Body of pancreas (tissue), 4 donors: ENCODE measurements around the gene PRKCB. TPM values are rescaled to one million over a fixed set of nuclear protein-coding genes. Genes with fewer than 3 reads are reported as not detected.
A peak's percentile ranks its signal among the peaks of the same experiment; 100 is the strongest.

Source experiments
- ATAC-seq: fragments of 150-250 bp; one replicate; pipeline ENCODE4 v1.9.1; 2016
- DNase-seq, 4 donors: peaks; one replicate each; pipeline ENCODE4 v3.0.0-alpha.2; 2019
- H3K27ac ChIP-seq, 4 donors: fragments of 200-600 bp; sonication (generic); 1 replicate in 3 of 4; 2 replicates in 1 of 4; pipeline versions ENCODE4 v1.5.1 to v1.6.1; 2016 to 2019; ENCODE audit warnings: mild to moderate bottlenecking in 1 of 4, mixed read lengths in 1 of 4, moderate library complexity in 1 of 4
- H3K27me3 ChIP-seq, 2 donors: fragments of 200-600 bp; sonication (generic); one replicate each; pipeline ENCODE4 v1.6.0; 2016; ENCODE audit warnings: mild to moderate bottlenecking in 1 of 2
- H3K36me3 ChIP-seq, 2 donors: fragments of 200-600 bp; sonication (generic); replicated peaks in 1 of 2; 2 replicates each; pipeline ENCODE4 v1.5.1; 2016; ENCODE audit warnings: low read depth in 2 of 2; ENCODE audit not compliant: insufficient read depth in 1 of 2
- H3K4me1 ChIP-seq: fragments of 200-600 bp; sonication (generic); one replicate; pipeline ENCODE4 v1.6.0; 2016
- H3K4me3 ChIP-seq, 2 donors: fragments of 200-600 bp; sonication (generic); 1 replicate in 1 of 2; 2 replicates in 1 of 2; pipeline ENCODE4 v1.5.1; 2016 to 2019
- H3K9me3 ChIP-seq, 3 donors: fragments of 200-600 bp; sonication (generic); 1 replicate in 2 of 3; 2 replicates in 1 of 3; pipeline ENCODE4 v1.5.1; 2016
- POLR2A ChIP-seq, 3 donors: fragments of 450-650 bp; IDR thresholded peaks; one replicate each; pipeline ENCODE4 v1.6.1; 2016; ENCODE audit warnings: antibody characterized with exemption in 3 of 3, mild to moderate bottlenecking in 2 of 3
- WGBS, 2 donors: methylation state at CpG; one replicate each; pipeline ENCODE4 v1.1.5; 2017; 5-methylcytosine and 5-hydroxymethylcytosine counted together
- intact Hi-C: fragments of 100-400 bp; cut with DNase I; formaldehyde crosslinking; loops from one replicate; pipeline ENCODE4 v1.15.1; 2023
- total RNA-seq, 2 donors: library from RNA; depleted of rRNA; stranded (reverse); fragments of >200 nt; gene quantifications; one replicate each; pipeline ENCODE4 v1.1.0, GENCODE V29; 2016
- TF ChIP-seq, protein P1 (sequence below), 7 experiments: fragments of 450-650 bp in 4 of 7; fragments of 200-600 bp in 3 of 7; sonication (generic) in 3 of 7; IDR thresholded peaks; one replicate each; pipeline ENCODE4 v1.5.1; 2016 to 2019; ENCODE audit warnings: antibody characterized with exemption in 7 of 7

Gene PRKCB
- total RNA-seq, 2 donors from 2014 or later: 0.33 to 10.6 TPM

DNA sequence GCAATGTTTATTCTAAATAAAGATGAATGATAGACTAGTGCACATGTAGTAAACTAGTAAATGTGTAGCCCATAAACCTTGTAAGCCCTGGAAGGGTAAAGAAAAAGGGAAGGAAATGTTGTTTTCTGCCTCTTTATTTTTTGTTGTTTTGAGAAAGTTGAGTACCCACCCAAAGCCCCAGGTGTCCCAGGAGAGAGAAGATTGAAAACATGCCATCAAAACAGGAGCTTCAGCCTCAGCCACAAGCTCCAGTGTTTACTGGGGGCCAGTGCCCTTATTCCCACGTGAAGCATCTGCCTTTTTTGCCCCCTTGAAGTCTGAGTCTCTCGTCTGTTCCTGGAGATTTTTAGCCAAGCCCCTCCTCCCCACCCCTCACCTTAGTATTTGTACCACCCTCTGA lies 121.5 kb downstream of the PRKCB start:
- no peaks in the 10 kb centered on the region for H3K27me3 ChIP-seq
- no peak for TF ChIP-seq POLR2A (IDR thresholded peaks at IDR 0.05)
- TF ChIP-seq, protein P1, sequence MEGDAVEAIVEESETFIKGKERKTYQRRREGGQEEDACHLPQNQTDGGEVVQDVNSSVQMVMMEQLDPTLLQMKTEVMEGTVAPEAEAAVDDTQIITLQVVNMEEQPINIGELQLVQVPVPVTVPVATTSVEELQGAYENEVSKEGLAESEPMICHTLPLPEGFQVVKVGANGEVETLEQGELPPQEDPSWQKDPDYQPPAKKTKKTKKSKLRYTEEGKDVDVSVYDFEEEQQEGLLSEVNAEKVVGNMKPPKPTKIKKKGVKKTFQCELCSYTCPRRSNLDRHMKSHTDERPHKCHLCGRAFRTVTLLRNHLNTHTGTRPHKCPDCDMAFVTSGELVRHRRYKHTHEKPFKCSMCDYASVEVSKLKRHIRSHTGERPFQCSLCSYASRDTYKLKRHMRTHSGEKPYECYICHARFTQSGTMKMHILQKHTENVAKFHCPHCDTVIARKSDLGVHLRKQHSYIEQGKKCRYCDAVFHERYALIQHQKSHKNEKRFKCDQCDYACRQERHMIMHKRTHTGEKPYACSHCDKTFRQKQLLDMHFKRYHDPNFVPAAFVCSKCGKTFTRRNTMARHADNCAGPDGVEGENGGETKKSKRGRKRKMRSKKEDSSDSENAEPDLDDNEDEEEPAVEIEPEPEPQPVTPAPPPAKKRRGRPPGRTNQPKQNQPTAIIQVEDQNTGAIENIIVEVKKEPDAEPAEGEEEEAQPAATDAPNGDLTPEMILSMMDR (IDR thresholded peaks at IDR 0.05): no peak
- DNase-seq (no peak), ATAC-seq (no peak)
- no peak overlapping the region for H3K27ac ChIP-seq
- no peaks in the 10 kb centered on the region for H3K4me1 ChIP-seq
- no peaks in the 10 kb centered on the region for H3K36me3 ChIP-seq
- WGBS, 2 donors: 22 to 36% methylated on average over 2 of the region's 2 CpGs
- intact Hi-C loops: no loop called here
- no peaks in the 10 kb centered on the region for H3K9me3 ChIP-seq
- no peak overlapping the region for H3K4me3 ChIP-seq

DNA sequence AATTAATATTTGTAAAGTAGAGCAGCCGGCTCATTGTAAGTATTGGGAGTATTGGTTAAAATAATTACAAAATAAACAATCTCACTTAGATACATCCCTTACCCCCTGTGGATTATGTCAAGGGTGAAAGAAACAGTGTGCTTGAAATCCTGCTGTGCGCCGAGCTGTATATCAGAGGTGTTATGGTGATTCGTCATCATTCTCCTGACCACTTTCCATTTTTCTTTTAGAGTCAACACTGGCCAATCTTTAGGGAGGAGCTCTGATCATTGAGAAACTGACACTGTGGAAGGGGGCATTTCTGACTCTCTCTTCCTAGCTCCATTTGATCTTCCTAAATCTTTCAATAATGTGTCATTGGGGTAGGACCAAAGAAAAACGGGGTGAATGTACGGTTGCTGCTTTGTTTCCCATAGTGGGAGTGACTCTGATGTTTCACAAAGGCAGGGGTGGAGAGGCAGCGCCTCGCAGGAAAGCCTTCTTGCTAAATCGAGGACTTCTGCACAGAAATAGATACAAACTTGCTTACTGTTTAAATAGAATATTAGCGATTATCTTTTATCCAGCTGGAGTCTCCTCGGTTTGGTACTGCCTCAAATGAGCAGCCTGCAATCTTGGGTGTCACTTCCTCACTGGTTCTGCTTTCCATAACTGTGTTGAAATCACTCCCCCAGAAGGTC lies 123.4 kb downstream of the PRKCB start:
- Histone ChIP-seq H3K27ac (no peak overlapping the region), H3K9me3 (no peaks in the 10 kb centered on the region), H3K4me1 (no peaks in the 10 kb centered on the region), H3K27me3 (no peaks in the 10 kb centered on the region), H3K36me3 (no peaks in the 10 kb centered on the region), H3K4me3 (no peak overlapping the region)
- 42 to 58% methylated on average over 11 of the region's 11 CpGs for WGBS, 2 donors
- no peak for ATAC-seq
- TF ChIP-seq, protein P1 (IDR thresholded peaks at IDR 0.05): no peak
- TF ChIP-seq POLR2A (IDR thresholded peaks at IDR 0.05): no peak
- intact Hi-C loops: no loop called here
- DNase-seq: peak in 1 of 4 donors; percentile 13

DNA sequence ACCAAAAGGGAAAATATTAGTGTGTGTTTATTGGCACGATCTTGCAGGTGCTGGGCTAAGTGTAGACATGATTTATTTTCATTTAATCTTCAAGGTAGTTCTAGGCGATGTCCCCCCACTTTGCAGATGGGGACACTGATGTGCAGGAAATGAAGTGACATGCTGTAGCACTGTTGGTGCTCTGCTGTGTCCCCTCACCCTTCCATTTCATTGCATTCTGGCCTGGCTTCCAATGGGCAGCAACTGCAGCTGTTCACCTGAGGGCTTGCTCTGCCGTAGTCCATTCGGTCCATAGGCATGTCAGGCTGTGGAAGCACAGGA lies 123.9 kb downstream of the PRKCB start:
- intact Hi-C loops: no loop called here
- H3K4me1 ChIP-seq: no peaks in the 10 kb centered on the region
- no peak for ATAC-seq
- no peak overlapping the region for H3K27ac ChIP-seq
- no peak overlapping the region for H3K4me3 ChIP-seq
- no peaks in the 10 kb centered on the region for H3K9me3 ChIP-seq
- TF ChIP-seq, protein P1 (IDR thresholded peaks at IDR 0.05): no peak
- no peak for TF ChIP-seq POLR2A (IDR thresholded peaks at IDR 0.05)
- WGBS, 2 donors: 44 to 46% methylated on average over 4 of the region's 4 CpGs
- H3K27me3 ChIP-seq: no peaks in the 10 kb centered on the region
- no peaks in the 10 kb centered on the region for H3K36me3 ChIP-seq
- no peak for DNase-seq

DNA sequence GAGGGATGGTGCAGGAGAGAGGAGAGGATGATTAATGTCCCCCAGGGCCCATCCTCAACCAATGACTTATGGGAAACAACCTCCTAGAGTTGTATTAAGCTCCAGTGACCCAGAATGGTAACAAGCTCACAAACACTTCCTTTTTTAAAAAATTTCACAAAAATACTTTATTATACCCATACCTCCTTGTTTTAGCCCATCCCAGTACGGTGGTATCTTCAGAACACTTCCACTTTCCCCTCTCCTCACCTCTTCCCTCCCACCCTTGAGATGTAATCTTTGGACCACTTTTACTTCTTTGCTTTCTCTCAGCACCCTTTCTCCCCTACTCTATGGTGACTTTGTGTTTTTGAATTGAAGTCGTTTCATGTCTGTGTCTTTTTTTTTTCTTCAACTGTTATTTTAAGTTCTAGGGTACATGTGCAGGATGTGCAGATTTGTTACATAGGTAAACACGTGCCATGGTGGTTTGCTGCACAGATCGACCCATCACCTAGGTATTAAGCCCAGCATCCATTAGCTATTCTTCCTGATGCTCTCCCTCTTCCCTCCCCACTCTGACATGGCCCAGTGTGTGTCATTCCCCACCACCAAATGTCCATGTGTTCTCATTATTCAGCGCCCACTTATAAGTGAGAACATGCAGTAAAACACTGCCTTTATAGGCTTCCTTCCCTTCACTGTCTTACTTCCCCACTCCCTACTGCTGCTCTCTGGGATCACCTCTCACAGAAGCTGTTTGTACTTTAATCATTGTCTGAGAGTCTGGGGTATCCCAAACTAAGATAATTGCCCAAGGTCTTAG lies 124.5 kb downstream of the PRKCB start:
- intact Hi-C loops: no loop called here
- no peaks in the 10 kb centered on the region for H3K27me3 ChIP-seq
- DNase-seq (no peak), ATAC-seq (no peak)
- TF ChIP-seq POLR2A (IDR thresholded peaks at IDR 0.05): no peak
- TF ChIP-seq, protein P1 (IDR thresholded peaks at IDR 0.05): no peak
- 30 to 46% methylated on average over 5 of the region's 5 CpGs for WGBS, 2 donors
- no peak overlapping the region for H3K27ac ChIP-seq
- no peaks in the 10 kb centered on the region for H3K36me3 ChIP-seq
- H3K4me3 ChIP-seq: no peak overlapping the region
- no peaks in the 10 kb centered on the region for H3K9me3 ChIP-seq
- no peaks in the 10 kb centered on the region for H3K4me1 ChIP-seq
